ENCODE measurements around the gene TUBA4A. TPM values are rescaled to one million over a fixed set of nuclear protein-coding genes. Genes with fewer than 3 reads are reported as not detected.
A peak's percentile ranks its signal among the peaks of the same experiment; 100 is the strongest.

The TUBA4A gene
- polyA plus RNA-seq, 1 donor from 2014 or later = not detected

DNA sequence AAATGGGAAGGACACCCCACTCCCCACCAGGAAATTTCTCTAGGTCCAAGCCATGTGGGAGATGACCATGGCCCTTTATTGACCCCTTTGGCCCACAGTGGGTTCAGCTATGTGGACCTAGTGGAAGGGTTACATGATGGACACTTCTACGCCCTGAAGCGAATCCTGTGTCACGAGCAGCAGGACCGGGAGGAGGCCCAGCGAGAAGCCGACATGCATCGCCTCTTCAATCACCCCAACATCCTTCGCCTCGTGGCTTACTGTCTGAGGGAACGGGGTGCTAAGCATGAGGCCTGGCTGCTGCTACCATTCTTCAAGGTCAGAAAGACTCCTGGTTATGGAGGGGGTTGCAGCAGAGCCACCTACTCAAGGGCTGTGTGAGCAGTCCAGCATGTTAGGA lies 7.2 kb downstream of the TUBA4A start:
- H3K9me3 ChIP-seq (ENCODE audit: low read length) = no peaks in the 10 kb centered on the region
- TF ChIP-seq EP300 (conservative IDR thresholded peaks at IDR 0.05; ENCODE audit: poor library complexity, severe bottlenecking) (no peak), SMC3 (conservative IDR thresholded peaks at IDR 0.05; ENCODE audit: poor library complexity) (no peak), EZH2 (IDR thresholded peaks at IDR 0.05; ENCODE audit: borderline replicate concordance, insufficient read depth, low read length, poor library complexity, severe bottlenecking) (no peak), POLR2AphosphoS5 (IDR thresholded peaks at IDR 0.05) (no peak), MXI1 (conservative IDR thresholded peaks at IDR 0.05; ENCODE audit: poor library complexity, severe bottlenecking) (no peak), RAD21 (conservative IDR thresholded peaks at IDR 0.05) (no peak), TAF1 (IDR thresholded peaks at IDR 0.05; ENCODE audit: low read depth) (no peak)
- TF ChIP-seq, protein P1, sequence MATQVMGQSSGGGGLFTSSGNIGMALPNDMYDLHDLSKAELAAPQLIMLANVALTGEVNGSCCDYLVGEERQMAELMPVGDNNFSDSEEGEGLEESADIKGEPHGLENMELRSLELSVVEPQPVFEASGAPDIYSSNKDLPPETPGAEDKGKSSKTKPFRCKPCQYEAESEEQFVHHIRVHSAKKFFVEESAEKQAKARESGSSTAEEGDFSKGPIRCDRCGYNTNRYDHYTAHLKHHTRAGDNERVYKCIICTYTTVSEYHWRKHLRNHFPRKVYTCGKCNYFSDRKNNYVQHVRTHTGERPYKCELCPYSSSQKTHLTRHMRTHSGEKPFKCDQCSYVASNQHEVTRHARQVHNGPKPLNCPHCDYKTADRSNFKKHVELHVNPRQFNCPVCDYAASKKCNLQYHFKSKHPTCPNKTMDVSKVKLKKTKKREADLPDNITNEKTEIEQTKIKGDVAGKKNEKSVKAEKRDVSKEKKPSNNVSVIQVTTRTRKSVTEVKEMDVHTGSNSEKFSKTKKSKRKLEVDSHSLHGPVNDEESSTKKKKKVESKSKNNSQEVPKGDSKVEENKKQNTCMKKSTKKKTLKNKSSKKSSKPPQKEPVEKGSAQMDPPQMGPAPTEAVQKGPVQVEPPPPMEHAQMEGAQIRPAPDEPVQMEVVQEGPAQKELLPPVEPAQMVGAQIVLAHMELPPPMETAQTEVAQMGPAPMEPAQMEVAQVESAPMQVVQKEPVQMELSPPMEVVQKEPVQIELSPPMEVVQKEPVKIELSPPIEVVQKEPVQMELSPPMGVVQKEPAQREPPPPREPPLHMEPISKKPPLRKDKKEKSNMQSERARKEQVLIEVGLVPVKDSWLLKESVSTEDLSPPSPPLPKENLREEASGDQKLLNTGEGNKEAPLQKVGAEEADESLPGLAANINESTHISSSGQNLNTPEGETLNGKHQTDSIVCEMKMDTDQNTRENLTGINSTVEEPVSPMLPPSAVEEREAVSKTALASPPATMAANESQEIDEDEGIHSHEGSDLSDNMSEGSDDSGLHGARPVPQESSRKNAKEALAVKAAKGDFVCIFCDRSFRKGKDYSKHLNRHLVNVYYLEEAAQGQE (IDR thresholded peaks at IDR 0.05; ENCODE audit: borderline replicate concordance) = no peak
- TF ChIP-seq, protein P2, sequence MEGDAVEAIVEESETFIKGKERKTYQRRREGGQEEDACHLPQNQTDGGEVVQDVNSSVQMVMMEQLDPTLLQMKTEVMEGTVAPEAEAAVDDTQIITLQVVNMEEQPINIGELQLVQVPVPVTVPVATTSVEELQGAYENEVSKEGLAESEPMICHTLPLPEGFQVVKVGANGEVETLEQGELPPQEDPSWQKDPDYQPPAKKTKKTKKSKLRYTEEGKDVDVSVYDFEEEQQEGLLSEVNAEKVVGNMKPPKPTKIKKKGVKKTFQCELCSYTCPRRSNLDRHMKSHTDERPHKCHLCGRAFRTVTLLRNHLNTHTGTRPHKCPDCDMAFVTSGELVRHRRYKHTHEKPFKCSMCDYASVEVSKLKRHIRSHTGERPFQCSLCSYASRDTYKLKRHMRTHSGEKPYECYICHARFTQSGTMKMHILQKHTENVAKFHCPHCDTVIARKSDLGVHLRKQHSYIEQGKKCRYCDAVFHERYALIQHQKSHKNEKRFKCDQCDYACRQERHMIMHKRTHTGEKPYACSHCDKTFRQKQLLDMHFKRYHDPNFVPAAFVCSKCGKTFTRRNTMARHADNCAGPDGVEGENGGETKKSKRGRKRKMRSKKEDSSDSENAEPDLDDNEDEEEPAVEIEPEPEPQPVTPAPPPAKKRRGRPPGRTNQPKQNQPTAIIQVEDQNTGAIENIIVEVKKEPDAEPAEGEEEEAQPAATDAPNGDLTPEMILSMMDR (IDR thresholded peaks at IDR 0.05; ENCODE audit: poor library complexity, severe bottlenecking) = no peak
- H3K4me3 ChIP-seq (ENCODE audit: low read length) = peak overlapping the region; percentile 85
- H3K79me2 ChIP-seq (replicated peaks; ENCODE audit: insufficient read depth, low read length) = peaks cover 12% of the 10 kb centered on the region
- no peak overlapping the region for H2AFZ ChIP-seq (ENCODE audit: low read depth, low read length)
- peak overlapping the region; percentile 97 for H3K9ac ChIP-seq (ENCODE audit: low read length)
- peaks cover 3% of the 10 kb centered on the region for H3K27me3 ChIP-seq (ENCODE audit: insufficient read depth, low read depth, low read length)
- H3K36me3 ChIP-seq (ENCODE audit: insufficient read depth, low read length) = peaks cover 8% of the 10 kb centered on the region
- H3K9me2 ChIP-seq (ENCODE audit: insufficient read depth, low read length) = no peaks in the 10 kb centered on the region
- no peak overlapping the region for H3K4me2 ChIP-seq (ENCODE audit: low read length)
- H3K27ac ChIP-seq (ENCODE audit: low read length) = no peak overlapping the region
- no peaks in the 10 kb centered on the region for H4K20me1 ChIP-seq (ENCODE audit: insufficient read depth)
- H3F3A ChIP-seq (ENCODE audit: insufficient read depth, low read length, poor library complexity, severe bottlenecking) = no peaks in the 10 kb centered on the region

DNA sequence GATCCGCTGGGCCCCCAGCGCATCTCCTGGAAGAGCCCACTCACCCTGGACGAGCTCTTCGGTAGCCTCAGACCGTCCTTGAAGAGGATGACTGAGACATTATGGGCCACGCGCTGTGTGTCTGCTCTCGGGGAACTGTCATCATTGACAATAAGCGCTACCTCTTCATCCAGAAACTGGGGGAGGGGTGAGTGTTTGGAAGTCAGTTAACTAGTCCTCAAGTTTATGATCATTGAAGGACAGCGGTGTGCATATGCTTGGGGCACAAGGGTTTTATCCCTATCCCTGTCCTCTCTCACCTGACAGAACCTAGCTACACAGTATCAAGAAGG lies 7.9 kb downstream of the TUBA4A start:
- Histone ChIP-seq H3K79me2 (replicated peaks; ENCODE audit: insufficient read depth, low read length) (peaks cover 12% of the 10 kb centered on the region), H3F3A (ENCODE audit: insufficient read depth, low read length, poor library complexity, severe bottlenecking) (no peaks in the 10 kb centered on the region), H3K9me2 (ENCODE audit: insufficient read depth, low read length) (no peaks in the 10 kb centered on the region), H3K4me3 (ENCODE audit: low read length) (peak overlapping the region; percentile 85), H3K9ac (ENCODE audit: low read length) (peak overlapping the region; percentile 97), H3K36me3 (ENCODE audit: insufficient read depth, low read length) (peaks cover 8% of the 10 kb centered on the region), H3K27me3 (ENCODE audit: insufficient read depth, low read depth, low read length) (no peaks in the 10 kb centered on the region), H4K20me1 (ENCODE audit: insufficient read depth) (no peaks in the 10 kb centered on the region), H3K9me3 (ENCODE audit: low read length) (no peaks in the 10 kb centered on the region), H2AFZ (ENCODE audit: low read depth, low read length) (peak overlapping the region; percentile 81), H3K4me2 (ENCODE audit: low read length) (peak overlapping the region; percentile 99), H3K27ac (ENCODE audit: low read length) (peak overlapping the region; percentile 81)
- TF ChIP-seq MXI1 (conservative IDR thresholded peaks at IDR 0.05; ENCODE audit: poor library complexity, severe bottlenecking) (no peak), SMC3 (conservative IDR thresholded peaks at IDR 0.05; ENCODE audit: poor library complexity) (no peak)

Data from neural cell (in vitro differentiated cells).